K562 treated with DMSO at 1 percent for 12 hours (cell line): ENCODE measurements around the gene AFF3. TPM values are rescaled to one million over a fixed set of nuclear protein-coding genes. Genes with fewer than 3 reads are reported as not detected.

Experiments used
- total RNA-seq: library from RNA; unstranded; fragments of 300-600 nt; gene quantifications from 2 replicates; pipeline ENCODE4 v1.2.3, GENCODE V29; 2022; ENCODE audit not compliant: insufficient read depth

Gene AFF3, protein sequence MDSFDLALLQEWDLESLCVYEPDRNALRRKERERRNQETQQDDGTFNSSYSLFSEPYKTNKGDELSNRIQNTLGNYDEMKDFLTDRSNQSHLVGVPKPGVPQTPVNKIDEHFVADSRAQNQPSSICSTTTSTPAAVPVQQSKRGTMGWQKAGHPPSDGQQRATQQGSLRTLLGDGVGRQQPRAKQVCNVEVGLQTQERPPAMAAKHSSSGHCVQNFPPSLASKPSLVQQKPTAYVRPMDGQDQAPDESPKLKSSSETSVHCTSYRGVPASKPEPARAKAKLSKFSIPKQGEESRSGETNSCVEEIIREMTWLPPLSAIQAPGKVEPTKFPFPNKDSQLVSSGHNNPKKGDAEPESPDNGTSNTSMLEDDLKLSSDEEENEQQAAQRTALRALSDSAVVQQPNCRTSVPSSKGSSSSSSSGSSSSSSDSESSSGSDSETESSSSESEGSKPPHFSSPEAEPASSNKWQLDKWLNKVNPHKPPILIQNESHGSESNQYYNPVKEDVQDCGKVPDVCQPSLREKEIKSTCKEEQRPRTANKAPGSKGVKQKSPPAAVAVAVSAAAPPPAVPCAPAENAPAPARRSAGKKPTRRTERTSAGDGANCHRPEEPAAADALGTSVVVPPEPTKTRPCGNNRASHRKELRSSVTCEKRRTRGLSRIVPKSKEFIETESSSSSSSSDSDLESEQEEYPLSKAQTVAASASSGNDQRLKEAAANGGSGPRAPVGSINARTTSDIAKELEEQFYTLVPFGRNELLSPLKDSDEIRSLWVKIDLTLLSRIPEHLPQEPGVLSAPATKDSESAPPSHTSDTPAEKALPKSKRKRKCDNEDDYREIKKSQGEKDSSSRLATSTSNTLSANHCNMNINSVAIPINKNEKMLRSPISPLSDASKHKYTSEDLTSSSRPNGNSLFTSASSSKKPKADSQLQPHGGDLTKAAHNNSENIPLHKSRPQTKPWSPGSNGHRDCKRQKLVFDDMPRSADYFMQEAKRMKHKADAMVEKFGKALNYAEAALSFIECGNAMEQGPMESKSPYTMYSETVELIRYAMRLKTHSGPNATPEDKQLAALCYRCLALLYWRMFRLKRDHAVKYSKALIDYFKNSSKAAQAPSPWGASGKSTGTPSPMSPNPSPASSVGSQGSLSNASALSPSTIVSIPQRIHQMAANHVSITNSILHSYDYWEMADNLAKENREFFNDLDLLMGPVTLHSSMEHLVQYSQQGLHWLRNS (N-terminal part only)
- not detected in 2 replicates for total RNA-seq

GRCh38 chr2:100142393-100142792, at the start of gene AFF3:
AFF3 (minus strand) TSS chr2:100142590; CDS start chr2:100104454, 38,136 bp downstream.

Other genes with a start within 250 kb of the AFF3 start
- 0.58 and 2.3 TPM in 2 replicates for gene LONRF2, start 179.9 kb upstream of the AFF3 start, total RNA-seq